Measurements from ENCODE around the gene TNFRSF21.

The TNFRSF21 gene

GRCh38 chr6:47206626-47207025 lies 103.1 kb downstream of the TNFRSF21 start:
- DNase-seq = no peak

DNA sequence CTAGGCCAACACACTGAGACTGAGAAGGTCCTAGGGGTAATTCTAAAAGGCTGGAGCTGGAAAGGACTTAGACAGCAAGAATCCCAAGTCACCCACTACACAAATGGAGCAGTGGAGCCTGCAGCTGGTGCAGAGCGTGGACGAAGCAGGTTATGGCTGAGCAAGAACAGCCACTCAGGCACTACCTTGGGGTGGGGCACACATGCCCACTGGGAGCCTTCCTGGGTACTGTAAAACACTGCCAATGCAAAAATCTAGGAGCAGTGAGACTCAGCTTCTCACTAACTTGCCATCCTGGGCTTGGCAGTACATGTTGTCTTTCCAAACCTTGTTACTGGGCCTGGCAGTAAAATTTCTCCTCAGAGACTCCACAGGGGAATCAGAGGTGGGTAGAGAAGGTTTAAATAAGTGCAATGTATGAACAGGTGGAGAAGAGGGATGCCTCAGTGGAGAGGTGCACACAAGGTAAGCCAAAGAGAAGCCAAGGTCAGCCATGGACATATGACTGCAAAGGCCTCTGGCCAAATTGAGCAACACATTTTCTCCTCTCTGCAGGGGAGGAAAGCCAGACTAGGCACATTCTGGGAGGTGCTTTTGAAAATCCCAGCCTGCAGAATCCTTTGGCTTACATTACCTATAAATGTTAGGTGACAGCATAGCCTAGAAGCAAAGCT lies 105.6 kb downstream of the TNFRSF21 start:
- DNase-seq = no peak

GRCh38 chr6:47203266-47203937 lies 106.3 kb downstream of the TNFRSF21 start:
- no peak for DNase-seq

GRCh38 chr6:47202644-47203205 lies 107.0 kb downstream of the TNFRSF21 start:
- DNase-seq = no peak

GRCh38 chr6:47200536-47201334 lies 109.0 kb downstream of the TNFRSF21 start:
- DNase-seq = no peak

DNA sequence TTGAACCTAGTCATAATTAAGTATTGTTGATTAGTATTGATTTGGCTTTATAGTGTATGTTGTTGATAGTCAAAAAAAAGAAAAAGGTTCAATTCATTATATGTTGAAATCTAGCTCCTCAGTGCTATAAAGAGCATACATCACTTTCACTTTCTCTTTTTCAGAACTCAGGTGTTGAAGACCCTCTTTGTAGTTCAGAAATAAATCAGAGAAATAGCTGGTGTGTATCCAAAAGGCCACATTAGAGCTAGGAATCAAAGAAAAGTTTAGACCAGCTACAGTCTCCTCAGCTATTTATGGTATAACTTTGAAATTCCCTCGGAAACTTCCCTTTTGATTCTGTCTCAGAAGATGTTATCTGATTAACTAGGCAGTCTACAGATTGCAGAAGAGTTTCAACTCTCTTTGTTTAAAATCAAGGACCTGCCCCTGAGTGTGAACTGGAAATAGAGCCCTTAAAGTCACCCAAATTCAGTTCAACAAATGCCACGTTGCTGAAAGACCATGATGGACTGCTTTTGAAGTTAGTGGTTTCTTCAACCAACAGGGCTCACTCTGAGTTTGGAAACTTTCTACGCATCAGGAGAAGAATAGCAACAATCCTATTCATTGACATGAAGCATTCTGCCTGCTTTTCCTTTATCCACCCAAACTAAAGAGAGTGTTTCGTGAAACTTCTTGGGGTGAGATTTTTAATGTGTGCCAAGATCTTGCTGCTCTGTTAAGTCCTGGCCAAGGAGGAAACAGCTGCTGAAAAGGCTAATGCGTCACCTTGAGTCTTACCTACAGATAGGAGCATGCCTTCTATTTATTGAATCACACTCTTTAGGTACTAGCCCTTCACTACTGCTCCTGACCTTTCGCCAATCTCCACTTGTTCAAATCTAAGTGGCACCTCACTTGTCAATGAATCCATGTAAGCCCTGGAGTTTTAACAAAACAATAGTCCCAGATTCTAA lies 111.7 kb downstream of the TNFRSF21 start:
- no peak for DNase-seq

DNA sequence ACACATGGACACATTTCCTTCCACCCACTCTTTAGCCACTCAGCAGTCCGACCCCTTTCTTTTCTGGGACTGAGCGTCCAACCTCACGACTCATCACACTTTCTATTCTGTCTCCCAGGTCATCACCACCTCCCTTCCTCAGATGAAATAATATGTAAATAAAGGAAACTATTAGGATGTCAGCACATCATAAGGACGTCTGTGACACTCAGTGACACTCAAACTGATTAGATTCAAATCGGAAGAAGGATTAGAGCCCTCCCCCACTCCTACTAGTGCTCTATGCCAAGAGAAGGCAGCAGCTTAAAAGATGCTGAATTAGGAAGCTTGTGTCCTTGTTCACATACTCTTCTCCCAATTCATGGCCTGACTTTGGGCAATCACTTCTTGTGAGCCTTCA lies 113.6 kb downstream of the TNFRSF21 start:
- DNase-seq = no peak

- DNase-seq = no peak
These were observed 114.6 kb downstream of the TNFRSF21 start for GRCh38 chr6:47195011-47195650.

DNA sequence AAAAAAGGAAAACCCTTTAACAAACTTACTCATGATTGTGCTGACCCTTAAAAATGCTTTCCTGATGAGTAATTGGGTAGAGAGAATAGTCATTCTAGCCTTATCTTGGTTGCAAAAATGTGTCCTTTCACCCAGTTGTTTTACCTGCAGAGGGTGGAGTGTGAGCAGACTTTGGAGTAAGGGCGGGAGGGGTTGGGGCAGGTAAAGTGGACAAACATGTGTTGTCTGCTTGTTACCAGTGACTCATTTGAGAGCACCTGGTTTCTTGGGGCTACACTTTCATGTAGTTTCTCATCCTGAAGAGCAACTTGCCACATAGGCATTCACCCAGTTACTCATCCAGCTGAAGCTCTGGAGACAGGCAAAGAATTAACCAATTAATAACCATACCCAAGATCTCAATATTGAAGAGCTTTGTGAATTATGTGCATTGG lies 121.1 kb downstream of the TNFRSF21 start:
- DNase-seq = no peak

GRCh38 chr6:47187893-47188587 lies 121.7 kb downstream of the TNFRSF21 start:
- DNase-seq = no peak

GRCh38 chr6:47187113-47187512 lies 122.6 kb downstream of the TNFRSF21 start:
- no peak for DNase-seq

GRCh38 chr6:47182291-47182957 lies 127.3 kb downstream of the TNFRSF21 start:
- DNase-seq = no peak

DNA sequence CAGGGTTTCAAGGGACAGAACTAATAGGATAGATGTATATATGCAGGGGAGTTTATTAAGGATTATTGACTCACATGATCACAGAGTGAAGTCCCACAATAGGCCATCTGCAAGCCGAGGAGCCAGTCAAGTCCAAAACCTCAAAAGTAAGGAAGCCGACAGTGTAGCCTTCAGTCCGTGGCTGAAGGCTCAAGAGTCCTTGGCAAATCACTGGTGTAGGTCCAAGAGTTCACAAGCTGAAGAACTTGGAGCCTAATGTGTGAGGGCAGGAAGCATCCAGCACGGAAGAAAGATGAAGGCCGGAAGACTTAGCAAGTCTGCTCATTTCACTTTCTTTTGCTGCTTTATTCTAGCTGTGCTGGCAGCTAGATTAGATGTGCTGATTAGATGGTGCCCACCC lies 128.0 kb downstream of the TNFRSF21 start:
- no peak for DNase-seq

All from activated CD4-positive, alpha-beta T cell treated with anti-CD3 and anti-CD28 coated beads, Interleukin-2, amount 50 U/mL, for 16 hours (primary cell).